NCI-H1694 (cell line): Measurements from ENCODE around the gene FPR2.
A peak's percentile ranks its signal among the peaks of the same experiment; 100 is the strongest.
"Not testable (repeated sequence)": the region's sequence is repeated elsewhere in the genome, so short reads cannot be mapped to it uniquely, and the experiment has no call there.

Experiments used
- DNase-seq: peaks from one replicate; lab custom pipeline; 2025; lab: John Stamatoyannopoulos, UW

FPR2 gene

DNA sequence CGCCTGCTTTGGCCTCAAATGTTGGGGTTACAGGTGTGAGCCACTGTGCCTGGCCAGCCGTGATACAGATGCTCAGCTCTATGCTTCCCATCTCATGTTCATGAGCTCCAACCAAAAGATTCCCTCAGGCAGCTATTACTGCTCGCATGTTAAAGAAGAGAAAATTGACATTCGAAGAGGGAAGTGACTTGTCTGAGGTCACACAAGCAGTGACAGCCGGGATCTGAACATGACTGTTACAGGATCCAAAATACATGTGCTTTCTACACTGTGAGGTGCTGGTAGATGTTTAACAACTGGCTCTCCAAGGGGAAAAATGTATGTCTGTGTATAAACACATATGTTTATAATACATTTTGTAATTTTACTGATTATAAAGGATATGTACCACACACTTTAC is 20.6 kb upstream of the FPR2 start:
- DNase-seq: no peak

DNA sequence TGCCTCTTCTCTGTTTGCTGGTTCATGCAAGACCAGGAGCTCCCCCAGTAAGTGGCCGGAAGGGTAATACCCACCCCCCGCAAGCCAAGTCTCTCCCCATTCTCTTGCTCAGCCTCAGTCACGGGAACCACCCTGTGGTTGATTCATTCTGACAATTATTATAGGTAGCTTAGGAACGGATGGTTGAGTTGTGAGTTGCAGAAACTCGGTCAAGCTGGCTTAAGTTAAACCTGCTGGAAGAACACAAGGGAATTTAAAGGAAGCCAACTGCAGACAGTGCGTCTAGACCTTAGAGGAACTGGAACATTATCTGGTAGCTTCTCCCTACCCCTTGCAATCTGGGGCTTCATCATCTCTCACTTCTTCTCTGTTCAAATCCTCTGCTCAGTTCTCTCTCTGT is 18.2 kb upstream of the FPR2 start:
- DNase-seq: no peak

DNA sequence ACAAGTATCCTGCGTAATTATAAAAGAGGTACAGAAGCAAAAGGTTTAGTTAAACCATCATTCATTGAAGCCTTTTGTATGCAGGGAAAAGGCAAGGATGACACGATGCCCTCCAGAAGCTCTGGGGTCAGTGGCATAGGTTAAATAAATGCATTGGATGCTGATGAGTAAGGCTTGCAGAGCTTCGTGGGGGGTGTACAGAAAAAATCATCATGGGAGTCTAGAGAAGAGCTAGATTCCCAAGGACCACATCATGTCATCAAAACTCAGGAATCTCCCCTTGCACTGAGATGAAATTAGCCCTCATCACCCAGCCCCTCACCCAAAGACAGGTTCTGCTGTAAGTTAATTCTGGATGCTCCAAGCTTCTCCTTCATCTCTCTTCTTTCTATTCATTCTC is 17.6 kb upstream of the FPR2 start:
- DNase-seq: no peak

DNA sequence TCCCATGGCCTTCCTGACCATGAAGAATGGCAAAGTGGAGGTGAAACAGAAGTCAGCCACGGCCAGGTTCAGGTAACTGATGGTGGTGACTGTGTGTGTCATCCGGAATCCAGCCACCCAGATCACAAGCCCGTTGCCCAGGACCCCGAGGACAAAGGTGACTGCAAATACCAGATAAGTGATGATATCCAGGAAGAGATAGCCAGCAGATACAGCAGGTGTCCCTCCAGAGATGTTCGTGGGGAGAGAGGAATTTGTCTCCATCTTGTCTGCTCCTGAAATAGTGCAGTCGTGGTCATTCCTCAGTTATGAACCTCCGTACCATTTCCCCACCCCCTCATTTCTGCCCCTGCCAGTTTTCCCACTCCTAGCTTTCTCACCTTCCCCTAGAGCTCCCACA is 14.2 kb upstream of the FPR2 start:
- no peak for DNase-seq

DNA sequence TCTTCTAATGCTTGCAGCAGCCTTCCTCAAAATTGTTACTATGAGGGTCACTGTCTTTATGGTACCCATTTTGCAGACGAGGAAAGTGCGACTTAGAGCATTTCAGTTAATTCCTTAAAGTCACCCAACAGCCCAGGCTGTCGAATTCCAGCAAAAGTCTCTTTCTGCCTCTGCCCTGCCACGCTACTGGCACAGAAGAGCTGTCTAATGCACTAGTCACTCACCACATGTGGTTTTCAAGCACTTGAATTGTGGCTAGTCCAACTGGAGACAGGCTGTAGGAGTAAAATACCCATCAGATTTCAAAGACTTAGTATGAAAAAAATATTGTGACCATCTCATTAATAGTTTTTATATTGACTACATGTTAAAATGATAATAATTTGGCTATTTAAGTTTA is 11.0 kb upstream of the FPR2 start:
- DNase-seq: no peak

DNA sequence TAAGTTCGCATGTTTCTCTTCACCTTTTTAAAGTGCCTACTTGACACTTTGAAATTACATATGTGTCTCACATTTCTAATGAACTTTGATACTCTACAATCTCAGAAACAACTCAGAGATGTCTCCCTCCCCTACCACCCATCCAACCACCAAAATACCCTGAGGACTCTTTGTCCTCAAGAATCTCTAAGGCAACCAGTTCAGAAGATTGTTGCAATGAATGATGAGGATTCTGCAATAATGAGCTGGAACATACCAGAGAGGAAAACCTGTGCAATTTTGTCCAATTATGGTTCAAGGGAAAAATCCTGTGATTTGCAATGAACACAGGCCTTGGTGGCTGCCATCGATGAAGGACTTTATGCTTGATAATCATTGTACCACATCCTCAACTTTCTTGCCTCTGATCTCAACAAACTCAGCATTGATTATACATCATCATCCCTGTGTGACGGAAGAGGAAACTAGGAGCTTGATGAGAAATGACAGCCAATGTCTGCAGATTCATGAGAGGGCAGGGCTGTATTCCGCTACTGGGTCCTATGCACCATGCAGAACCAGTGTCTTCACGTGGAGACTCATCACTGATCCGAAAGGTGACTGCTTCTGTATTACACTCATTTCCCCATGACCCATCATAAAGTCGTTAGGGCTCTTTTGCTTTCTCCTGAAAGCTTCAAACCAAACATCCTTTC is 10.4 kb upstream of the FPR2 start:
- DNase-seq: no peak

DNA sequence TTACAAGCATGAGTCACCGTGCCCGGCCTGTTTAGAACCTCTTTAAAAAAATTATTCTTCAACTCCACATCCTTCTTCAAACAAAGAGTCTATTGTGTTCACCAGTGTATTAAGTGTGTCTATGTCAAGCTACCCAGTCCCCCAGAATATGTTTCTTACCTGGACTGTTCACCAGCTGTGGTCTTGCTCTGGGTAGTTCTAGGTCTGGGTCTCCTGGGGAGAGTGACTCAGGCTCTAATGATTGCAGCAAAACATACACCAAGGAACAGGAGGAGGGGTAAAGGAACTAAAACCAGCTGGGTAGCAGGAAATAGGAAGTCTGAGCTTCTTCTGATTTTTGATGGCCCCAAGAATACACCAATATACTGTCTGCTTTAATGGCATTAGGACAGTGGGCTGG is 9.3 kb upstream of the FPR2 start, which contains the start of gene FPR1:
Gene FPR1 (minus strand): TSS at position 224 of the 400 bp plus-strand sequence. CDS start 4,884 bp downstream, outside the sequence.
- no peak for DNase-seq

DNA sequence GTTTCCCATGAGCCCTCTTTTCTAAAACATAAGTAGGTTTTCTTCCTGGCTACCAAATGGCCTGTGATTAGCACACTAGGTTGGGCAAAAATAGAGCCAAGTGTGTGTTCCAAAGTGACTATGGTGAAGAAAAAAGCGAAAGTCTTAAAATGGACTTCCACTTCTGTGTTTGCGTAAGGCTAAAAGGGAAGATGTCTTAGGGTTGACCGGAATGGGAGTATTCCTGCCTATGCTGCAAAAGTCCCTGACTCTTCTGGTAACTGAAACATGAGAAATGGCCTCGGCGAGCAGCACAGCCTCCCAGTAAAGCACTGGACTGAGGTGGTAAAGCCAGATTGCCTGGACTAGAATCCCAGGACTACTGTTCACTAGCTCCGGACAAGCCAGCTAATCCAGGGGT is 6.9 kb upstream of the FPR2 start:
- no peak for DNase-seq

DNA sequence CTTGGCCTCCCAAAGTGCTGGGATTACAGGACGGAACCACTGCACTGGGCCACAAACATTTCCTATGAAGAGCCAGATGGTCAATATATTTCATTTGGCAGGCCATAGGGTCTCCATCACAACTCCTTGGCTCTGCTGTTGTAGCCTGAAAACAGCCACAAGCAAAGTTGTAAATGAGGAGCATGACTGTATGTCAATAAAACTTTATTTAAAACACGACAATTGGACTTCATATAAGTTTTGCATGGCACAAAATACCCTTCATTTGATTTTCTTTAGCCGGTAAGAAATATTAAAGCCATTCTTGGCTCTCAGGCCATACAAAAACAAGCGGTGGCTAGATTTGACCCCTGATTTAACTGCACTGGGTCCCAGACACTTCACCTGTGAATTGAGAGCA is 6.2 kb upstream of the FPR2 start:
- no peak for DNase-seq

DNA sequence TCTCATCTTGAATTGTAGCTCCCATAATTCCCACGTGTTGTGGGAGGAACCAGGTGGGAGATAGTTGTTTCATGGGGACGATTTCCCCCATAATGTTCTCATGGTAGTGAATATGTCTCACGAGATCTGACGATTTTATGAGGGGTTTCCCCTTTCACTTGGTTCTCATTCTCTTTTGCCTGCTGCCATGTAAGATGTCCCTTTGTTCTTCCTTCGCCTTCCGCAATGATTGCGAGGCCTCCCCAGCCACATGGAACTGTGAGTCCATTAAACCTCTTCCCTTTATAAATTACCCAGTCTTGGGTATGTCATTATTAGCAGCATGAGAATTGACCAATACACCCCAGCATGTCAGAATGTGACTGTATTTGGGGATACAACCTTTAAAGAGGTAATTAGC is 5.4 kb upstream of the FPR2 start:
- DNase-seq: no peak

DNA sequence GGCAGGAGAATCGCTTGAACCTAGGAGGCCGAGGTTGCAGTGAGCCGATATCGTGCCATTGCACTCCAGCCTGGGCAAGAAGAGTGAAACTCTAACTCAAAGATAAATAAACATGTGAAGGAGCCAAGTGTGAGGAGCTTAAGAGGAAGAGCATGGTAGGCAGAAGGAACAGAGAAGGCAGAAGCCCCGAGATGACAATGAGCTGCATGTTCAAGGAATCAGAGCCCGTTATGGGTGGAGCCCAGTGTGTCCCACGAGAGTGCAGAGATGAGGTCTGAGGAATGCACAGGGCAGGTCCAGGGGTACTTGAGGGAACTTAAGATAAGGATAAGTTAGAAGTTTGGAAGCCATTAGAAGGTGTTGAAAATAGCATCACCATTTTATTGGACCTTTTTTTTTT is 716 bp downstream of the FPR2 start:
- DNase-seq: no peak

DNA sequence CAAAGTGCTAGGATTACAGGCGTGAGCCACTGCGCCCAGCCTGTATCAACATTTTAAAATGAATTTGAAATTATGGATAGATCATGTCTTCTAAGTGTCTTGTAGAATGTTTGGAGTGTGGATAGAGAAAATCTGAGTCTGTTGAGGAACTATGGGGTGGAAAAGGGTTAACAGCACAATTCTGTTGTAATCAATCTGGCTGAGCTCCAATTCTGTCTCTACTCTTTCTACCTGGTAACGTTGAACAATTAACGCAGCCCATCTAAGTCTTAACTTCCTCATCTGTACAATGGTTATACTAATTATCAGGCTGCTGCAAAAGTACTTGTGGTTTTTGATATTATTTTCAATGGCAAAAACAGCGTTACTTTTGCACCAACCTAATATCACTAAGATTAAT is 4.1 kb downstream of the FPR2 start:
- no peak for DNase-seq

DNA sequence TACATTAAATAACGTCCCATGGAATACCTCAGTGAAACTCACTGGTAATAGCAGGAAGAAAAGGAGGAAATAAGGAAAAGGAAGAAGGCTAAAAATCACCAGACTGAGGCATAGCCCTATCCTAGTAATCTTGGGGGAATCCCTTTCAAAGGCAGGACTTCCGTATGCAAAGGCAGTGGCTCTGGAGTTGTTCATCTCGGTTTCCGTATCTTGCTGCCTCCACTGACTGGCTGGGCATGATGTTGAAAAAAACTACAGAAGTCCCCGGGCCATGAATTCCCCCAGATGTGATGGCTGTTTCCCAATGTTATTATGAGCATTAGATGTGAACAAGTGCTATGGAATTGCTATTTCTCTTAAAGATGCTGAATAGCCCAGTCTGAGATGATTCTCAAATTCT is 5.5 kb downstream of the FPR2 start:
- DNase-seq: no peak

DNA sequence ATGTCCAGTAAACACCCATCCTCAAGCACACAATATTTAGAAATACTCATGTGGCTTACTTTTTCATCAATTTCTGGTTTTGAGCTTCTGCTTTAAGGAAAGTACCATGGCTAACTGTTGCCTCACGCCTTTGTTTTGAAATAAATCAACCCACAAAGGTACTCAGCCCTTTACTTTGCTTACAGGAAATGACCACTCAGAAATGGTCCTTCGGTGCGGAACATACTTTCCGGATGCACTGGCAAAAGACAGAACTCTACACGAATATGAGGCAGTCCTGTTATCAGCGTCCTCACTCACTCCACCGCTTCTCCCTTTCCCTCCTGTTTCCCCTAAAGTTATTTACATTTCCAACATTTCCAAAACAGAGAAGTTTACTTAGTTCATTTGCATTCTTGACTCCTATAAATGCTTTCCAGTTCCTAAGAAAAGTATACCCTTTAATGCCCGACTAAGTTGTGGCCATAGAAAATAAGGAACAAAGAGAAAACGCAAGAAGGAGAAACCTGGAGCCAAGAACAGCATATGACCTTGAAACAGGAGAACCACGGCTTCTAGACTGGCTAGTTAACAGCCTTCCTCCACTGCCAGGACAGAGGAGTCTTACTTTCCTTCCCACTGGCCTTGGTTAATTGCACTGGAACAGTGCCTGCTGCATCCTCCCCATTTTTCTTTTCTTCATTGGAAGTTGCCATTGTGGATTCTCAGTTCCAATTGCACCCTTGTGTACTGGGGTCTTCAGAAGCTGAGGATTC is 10.6 kb downstream of the FPR2 start:
- DNase-seq: no peak

DNA sequence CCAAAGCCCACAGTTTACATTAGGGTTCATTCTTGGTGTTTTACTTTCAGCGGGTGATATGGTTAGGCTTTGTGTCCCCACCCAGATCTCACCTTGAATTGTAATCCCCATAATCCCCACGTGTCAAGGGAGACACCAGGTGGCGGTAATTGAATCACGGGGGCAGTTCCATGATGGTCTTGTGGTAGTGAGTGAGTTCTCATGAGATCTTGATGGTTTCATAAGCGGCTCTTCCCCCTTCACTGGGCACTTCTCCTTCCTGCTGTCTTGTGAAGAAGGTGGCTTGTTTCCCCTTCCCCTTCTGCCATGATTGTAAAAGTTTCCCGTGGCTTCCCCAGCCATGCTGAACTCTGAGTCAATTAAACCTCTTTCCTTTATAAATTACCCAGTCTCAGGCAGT is 12.0 kb downstream of the FPR2 start:
- no peak for DNase-seq

DNA sequence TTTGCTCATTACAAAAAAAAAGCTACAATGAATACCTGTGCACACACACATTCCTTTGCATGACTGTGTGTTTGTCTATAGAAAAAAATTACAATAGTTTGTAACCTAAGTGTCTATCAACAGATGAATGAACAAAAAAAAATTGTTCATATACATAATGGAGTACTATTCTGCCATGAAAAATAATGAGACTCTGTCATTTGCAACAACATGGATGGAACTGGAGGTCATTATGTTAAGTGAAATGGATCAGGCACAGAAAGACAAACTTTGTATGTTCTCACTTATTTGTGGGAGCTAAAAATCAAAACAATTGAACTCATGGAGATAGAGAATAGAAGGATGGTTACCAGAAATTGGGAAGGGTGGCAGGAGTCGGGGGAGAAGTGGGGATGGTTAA is 15.6 kb downstream of the FPR2 start:
- not testable (repeated sequence) for DNase-seq

DNA sequence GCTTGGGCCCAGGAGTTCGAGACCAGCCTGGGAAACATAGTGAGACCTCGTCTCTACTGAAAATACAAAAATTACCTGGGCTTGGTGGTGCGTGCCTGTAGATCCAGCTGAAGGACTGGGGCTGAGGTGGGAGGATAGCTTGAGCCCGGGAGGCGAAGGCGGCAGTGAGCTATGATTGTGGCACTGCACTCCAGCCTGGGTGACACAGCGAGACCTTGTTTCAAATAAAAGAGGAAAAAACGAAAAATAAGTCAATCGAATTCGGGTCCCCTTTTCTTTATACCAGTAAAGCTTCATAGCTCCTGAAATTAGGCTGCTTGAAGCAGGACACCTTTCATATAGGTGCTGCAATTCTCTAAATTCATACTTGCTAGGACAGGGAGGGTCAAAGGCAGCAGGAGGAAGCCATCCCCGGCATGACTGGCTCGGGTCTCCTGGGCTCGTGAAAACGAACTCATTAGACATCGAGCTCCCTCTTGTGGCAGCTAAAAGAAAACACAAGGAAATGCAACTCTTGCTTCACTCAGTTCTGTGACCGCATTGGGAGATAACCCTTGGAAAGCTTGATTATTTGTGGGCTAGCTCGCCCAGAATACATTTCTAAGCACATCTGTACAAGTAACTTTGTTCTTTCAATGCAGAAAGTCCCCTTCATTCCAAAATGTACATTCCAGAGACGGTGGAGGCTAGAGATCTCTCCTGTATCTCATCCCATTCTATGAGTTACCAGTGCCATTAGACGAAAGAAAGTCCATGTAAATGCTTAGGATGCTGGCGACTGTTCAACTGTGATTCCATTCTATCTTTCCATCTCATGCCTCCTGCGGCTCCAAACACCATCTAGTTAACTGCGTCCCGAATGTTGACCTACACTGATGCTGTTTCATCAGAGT is 16.8 kb downstream of the FPR2 start:
- DNase-seq: peak; percentile 39

DNA sequence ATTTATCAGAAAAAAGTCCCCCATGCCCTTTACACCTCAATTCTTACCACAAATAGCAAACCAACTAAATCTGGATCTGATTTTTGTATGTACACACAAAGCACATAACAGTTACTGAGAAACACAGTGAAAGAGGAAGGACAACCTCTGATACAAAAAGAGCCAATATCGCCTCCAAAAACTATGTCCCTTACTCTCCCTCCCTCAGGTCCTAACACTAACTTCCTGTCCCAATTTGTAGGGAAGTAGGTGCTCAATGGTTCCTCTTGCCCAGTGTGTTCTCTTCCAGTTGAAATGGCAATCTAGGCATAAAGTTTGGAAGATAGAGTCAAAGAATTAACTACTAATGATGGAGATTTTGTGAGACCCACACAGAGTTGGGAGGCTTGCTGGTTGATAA is 18.2 kb downstream of the FPR2 start:
- DNase-seq: no peak

DNA sequence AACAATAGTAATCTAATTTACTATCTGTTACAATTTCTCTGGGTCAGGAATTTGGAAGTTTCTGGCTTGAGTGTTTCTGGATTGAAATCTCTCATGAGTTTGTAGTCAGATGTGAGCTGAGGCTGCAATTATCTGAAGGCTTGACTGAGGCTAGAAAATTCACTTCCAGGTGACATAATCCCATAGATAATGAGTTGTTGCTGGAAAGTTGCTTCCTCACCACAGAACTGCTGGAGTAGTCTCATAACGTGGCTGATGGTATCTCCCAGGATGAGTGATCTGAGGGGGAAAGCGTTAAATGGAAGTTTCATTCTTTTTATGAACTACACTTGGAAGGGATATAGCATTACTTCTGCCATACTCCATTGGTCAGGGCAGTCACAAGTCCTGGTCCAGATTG is 18.7 kb downstream of the FPR2 start:
- no peak for DNase-seq

DNA sequence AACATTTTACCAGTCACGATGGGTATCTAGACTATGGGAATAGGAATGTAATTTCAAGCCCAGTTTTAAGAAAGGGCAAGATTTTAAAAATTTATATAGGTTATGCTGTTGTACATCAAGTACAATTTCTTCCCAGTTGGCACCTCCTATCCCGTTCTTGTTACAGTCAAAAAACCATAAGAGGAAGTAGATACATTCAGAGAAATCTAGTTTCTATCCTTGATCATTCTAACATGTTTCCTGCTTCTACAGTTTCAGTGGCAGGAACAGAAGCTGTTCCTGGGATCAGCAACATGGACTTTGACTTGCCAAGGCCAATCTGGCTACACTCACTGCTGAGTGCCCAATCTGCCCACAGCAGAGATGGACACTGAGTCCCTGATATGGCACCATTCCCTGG is 19.3 kb downstream of the FPR2 start:
- DNase-seq: no peak

DNA sequence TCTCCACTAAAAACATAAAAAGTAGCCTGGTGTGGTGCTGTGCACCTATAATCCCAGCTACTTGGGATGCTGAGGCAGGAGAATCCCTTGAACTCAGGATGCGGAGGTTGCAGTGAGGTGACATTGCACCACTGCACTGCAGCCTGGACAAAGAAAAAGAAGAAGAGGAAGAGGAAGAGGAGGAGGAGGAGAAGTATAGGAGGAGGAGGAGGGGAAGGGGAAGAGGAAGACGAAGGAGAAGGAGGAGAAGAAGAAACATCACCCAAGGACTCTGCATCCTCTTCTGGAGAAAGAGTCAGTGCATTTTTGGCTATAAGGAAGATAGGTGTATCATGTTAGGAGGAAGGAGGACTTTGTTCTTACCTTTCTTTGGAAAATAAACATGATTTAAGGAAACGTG is 21.0 kb downstream of the FPR2 start:
- no peak for DNase-seq

DNA sequence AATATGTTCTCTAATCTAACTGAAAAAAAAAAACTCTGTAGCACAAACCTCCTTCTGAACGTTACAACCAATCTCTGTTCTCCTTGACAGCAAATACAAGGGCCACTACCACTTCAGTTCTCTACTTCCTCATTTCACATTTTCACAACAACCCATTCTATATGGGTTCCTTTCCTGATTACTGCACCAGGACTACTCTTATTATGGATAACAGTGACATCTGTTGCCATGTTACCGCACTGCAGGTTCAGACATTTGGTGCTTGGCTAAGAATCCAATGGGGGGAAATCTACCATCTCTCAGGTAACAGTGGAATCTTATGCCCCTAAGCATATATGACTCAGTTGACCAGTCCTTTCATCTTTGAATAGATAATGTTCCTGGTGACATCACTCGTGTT is 22.4 kb downstream of the FPR2 start:
- DNase-seq: no peak
